Cardiac septum (tissue), 1 donor: ENCODE results near the gene HOXB9. TPM values are rescaled to one million over a fixed set of nuclear protein-coding genes. Genes with fewer than 3 reads are reported as not detected.

Experiments
- DNase-seq: peaks from one replicate; pipeline ENCODE4 v3.0.0-alpha.2; 2020; ENCODE audit warnings: low spot score
- intact Hi-C: fragments of 100-400 bp; cut with DNase I; formaldehyde crosslinking; loops from one replicate; pipeline ENCODE4 v1.14.0; 2022
- total RNA-seq: library from RNA; stranded (reverse); fragmentation: NEBNext Ultra II Directional; extraction: Animal tissue kit (Norgen Biotek cat#: 25700); gene quantifications from one replicate; pipeline ENCODE4 v1.2.1, GENCODE V29; 2021
- donor health status: DM: no; HTN: no; CAD: no.

HOXB9 gene
- total RNA-seq, 1 donor from 2014 or later = not detected

GRCh38 chr17:48601539-48602425 lies 24.4 kb downstream of the HOXB9 start:
- DNase-seq = no peak

GRCh38 chr17:48601207-48601538 lies 25.0 kb downstream of the HOXB9 start:
- intact Hi-C loops = no loop called here
- no peak for DNase-seq

More at GRCh38 chr17:48601539-48602425, 24.4 kb downstream of the HOXB9 start:
- intact Hi-C loops = no loop called here

GRCh38 chr17:48600244-48601098 lies 25.7 kb downstream of the HOXB9 start:
- intact Hi-C loops = no loop called here
- DNase-seq = no peak

- no peak for DNase-seq
- intact Hi-C loops = loop anchor here (10.0 kb wide), 1 partner anchor 355 kb away; no protein-coding TSS in a partner anchor
Observed at GRCh38 chr17:48599354-48599753, 26.8 kb downstream of the HOXB9 start.

- no peak for DNase-seq
- intact Hi-C loops = loop anchor here (10.0 kb wide), 1 partner anchor 354 kb away; no protein-coding TSS in a partner anchor
Observed at GRCh38 chr17:48598736-48599135, 27.4 kb downstream of the HOXB9 start.

GRCh38 chr17:48597778-48598631 lies 28.2 kb downstream of the HOXB9 start:
- no peak for DNase-seq
- intact Hi-C loops = loop anchor here (10.0 kb wide), 1 partner anchor 353 kb away; no protein-coding TSS in a partner anchor

GRCh38 chr17:48597528-48597777 lies 28.7 kb downstream of the HOXB9 start:
- intact Hi-C loops = loop anchor here (10.0 kb wide), 1 partner anchor 353 kb away; no protein-coding TSS in a partner anchor
- DNase-seq = no peak

- no peak for DNase-seq
- intact Hi-C loops = loop anchor here (10.0 kb wide), 1 partner anchor 352 kb away; no protein-coding TSS in a partner anchor
Observed at GRCh38 chr17:48596735-48597527, 29.2 kb downstream of the HOXB9 start.

- no peak for DNase-seq
- intact Hi-C loops = loop anchor here (10.0 kb wide), 1 partner anchor 351 kb away; no protein-coding TSS in a partner anchor
Observed at GRCh38 chr17:48596000-48596734, 30.0 kb downstream of the HOXB9 start.

GRCh38 chr17:48595278-48595999 lies 30.7 kb downstream of the HOXB9 start:
- intact Hi-C loops = loop anchor here (10.0 kb wide), 1 partner anchor 351 kb away; no protein-coding TSS in a partner anchor
- no peak for DNase-seq

GRCh38 chr17:48594538-48595277 lies 31.4 kb downstream of the HOXB9 start:
- DNase-seq = no peak
- intact Hi-C loops = loop anchor here (5.0 to 10.0 kb wide), 2 partner anchors 257 to 350 kb away; no protein-coding TSS in a partner anchor

- DNase-seq = no peak
- intact Hi-C loops = loop anchor here (5.0 to 10.0 kb wide), 2 partner anchors 257 to 349 kb away; no protein-coding TSS in a partner anchor
Observed at GRCh38 chr17:48593840-48594537, 32.2 kb downstream of the HOXB9 start.

- no peak for DNase-seq
- intact Hi-C loops = loop anchor here (5.0 to 10.0 kb wide), 2 partner anchors 256 to 348 kb away; no protein-coding TSS in a partner anchor
Observed at GRCh38 chr17:48593126-48593829, 32.9 kb downstream of the HOXB9 start, which contains the start of gene HOXB5. Gene HOXB5 (minus strand): TSS chr17:48593779. CDS start chr17:48593682, 97 bp downstream.

GRCh38 chr17:48592577-48592976 lies 33.6 kb downstream of the HOXB9 start:
- intact Hi-C loops = loop anchor here (5.0 to 10.0 kb wide), 2 partner anchors 255 to 348 kb away; no protein-coding TSS in a partner anchor
- no peak for DNase-seq

- intact Hi-C loops = loop anchor here (5.0 to 10.0 kb wide), 2 partner anchors 255 to 347 kb away; no protein-coding TSS in a partner anchor
- DNase-seq = no peak
Observed at GRCh38 chr17:48592057-48592514, 34.1 kb downstream of the HOXB9 start.
